Prostate gland (tissue), 2 donors: Measurements from ENCODE around the gene GMDS.

Experiments used
- POLR2A ChIP-seq: fragments of 450-650 bp; IDR thresholded peaks from one replicate; pipeline ENCODE4 v1.6.1; 2016; ENCODE audit warnings: antibody characterized with exemption, mild to moderate bottlenecking
- POLR2AphosphoS5 ChIP-seq: sonication (generic); formaldehyde crosslinking; IDR thresholded peaks from one replicate; pipeline ENCODE4 v1.6.1; 2017; ENCODE audit warnings: antibody characterized with exemption
- TF ChIP-seq, protein P1 (sequence below), 4 experiments: fragments of 200-600 bp in 2 of 4; fragments of 450-650 bp in 2 of 4; sonication (generic) in 2 of 4; IDR thresholded peaks; 1 replicate in 3 of 4; 2 replicates in 1 of 4; pipeline ENCODE4 v1.5.1; 2016 to 2019; ENCODE audit warnings: antibody characterized with exemption in 4 of 4, mild to moderate bottlenecking in 2 of 4, moderate library complexity in 2 of 4

GRCh38 chr6:1931817-1932216 lies 313.6 kb downstream of the GMDS start:
- TF ChIP-seq, protein P1, sequence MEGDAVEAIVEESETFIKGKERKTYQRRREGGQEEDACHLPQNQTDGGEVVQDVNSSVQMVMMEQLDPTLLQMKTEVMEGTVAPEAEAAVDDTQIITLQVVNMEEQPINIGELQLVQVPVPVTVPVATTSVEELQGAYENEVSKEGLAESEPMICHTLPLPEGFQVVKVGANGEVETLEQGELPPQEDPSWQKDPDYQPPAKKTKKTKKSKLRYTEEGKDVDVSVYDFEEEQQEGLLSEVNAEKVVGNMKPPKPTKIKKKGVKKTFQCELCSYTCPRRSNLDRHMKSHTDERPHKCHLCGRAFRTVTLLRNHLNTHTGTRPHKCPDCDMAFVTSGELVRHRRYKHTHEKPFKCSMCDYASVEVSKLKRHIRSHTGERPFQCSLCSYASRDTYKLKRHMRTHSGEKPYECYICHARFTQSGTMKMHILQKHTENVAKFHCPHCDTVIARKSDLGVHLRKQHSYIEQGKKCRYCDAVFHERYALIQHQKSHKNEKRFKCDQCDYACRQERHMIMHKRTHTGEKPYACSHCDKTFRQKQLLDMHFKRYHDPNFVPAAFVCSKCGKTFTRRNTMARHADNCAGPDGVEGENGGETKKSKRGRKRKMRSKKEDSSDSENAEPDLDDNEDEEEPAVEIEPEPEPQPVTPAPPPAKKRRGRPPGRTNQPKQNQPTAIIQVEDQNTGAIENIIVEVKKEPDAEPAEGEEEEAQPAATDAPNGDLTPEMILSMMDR (IDR thresholded peaks at IDR 0.05): no peak
- TF ChIP-seq POLR2A: no peak
- TF ChIP-seq POLR2AphosphoS5: no peak
